ENCODE results near the gene CHSY1. TPM values are rescaled to one million over a fixed set of nuclear protein-coding genes. Genes with fewer than 3 reads are reported as not detected.

CHSY1 gene
- total and polyA plus RNA-seq, 2 experiments from 2014 or later, result 5.2 to 31.3 TPM

DNA sequence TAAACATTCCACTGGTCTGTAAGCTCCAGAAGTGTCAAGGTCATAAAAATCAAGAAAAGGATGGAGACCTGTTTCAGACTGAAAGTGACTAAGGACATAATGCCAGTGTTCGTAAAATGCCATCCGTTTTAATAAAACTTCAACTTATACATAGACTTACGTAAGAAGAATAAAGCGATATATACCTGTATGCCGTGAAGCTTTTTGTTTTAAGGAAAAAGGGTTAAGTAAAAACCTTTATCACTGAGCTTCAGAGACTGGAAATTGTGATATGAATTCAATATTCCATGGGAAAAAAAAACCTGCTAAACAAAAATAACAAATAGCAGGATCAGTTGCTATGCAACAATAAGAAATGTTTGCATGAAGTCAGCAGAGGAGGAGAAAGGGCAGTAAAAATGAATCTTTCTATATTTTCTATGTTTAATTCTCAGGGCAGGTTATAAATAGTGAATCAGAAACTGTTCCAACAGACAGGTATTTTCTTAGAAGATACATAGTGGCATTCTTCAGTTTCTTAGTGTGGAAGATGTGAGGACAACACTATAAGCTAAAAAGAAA lies 42.5 kb downstream of the CHSY1 start:
- Histone ChIP-seq H3K79me2 (ENCODE audit: insufficient read depth) (peaks cover 99% of the 10 kb centered on the region), H2AFZ (no peak overlapping the region), H3K27ac (peak overlapping the region; percentile 21), H3F3A (ENCODE audit: insufficient read depth) (peaks cover 53% of the 10 kb centered on the region), H3K4me3 (no peak overlapping the region), H3K4me2 (ENCODE audit: unreplicated experiment) (no peak overlapping the region), H3K9me3 (ENCODE audit: low read depth) (no peaks in the 10 kb centered on the region), H3K9ac (no peak overlapping the region; the same call in 1 of the 2 replicates), H3K36me3 (ENCODE audit: low read depth) (no peaks in the 10 kb centered on the region), H3K9me2 (ENCODE audit: insufficient read depth) (no peaks in the 10 kb centered on the region), H3K4me1 (ENCODE audit: insufficient read depth) (peaks cover 43% of the 10 kb centered on the region), H4K20me1 (ENCODE audit: insufficient read depth) (no peaks in the 10 kb centered on the region), H3K27me3 (replicated peaks; ENCODE audit: insufficient read depth) (no peaks in the 10 kb centered on the region)
- in situ Hi-C loops (cut with MboI), result no loop called here
- 92 to 93% methylated on average over 5 of the region's 5 CpGs for WGBS, 2 experiments (ENCODE audit: low coverage in 1 of 2, low lambda C conversion rate in 2 of 2, missing lambda C conversion rate in 2 of 2)
- TF ChIP-seq EZH2phosphoT487 (IDR thresholded peaks at IDR 0.05; ENCODE audit: insufficient read depth, low read depth), result no peak
- TF ChIP-seq EZH2 (IDR thresholded peaks at IDR 0.05; ENCODE audit: insufficient read depth, poor library complexity, severe bottlenecking), result no peak
- peak; percentile 45 for DNase-seq

- peak; percentile 85 for DNase-seq
- no peaks in the 10 kb centered on the region for H4K20me1 ChIP-seq (ENCODE audit: insufficient read depth)
Measured at GRCh38 chr15:101207867-101208288, 44.0 kb downstream of the CHSY1 start.

GRCh38 chr15:101206176-101206591 lies 45.7 kb downstream of the CHSY1 start:
- TF ChIP-seq EZH2 (IDR thresholded peaks at IDR 0.05; ENCODE audit: insufficient read depth, poor library complexity, severe bottlenecking), result no peak
- no peak for TF ChIP-seq EZH2phosphoT487 (IDR thresholded peaks at IDR 0.05; ENCODE audit: insufficient read depth, low read depth)
- 41 to 48% methylated on average over 12 of the region's 12 CpGs for whole genome bisulfite sequencing, 2 experiments (ENCODE audit: low coverage in 1 of 2, low lambda C conversion rate in 2 of 2, missing lambda C conversion rate in 2 of 2)
- Histone ChIP-seq H3K9ac (peak overlapping the region; percentile 63), H3K27ac (peak overlapping the region; percentile 89), H3K4me2 (ENCODE audit: unreplicated experiment) (peak overlapping the region; percentile 21), H3K27me3 (replicated peaks; ENCODE audit: insufficient read depth) (no peaks in the 10 kb centered on the region), H2AFZ (no peak overlapping the region), H3K4me3 (no peak overlapping the region), H3K36me3 (ENCODE audit: low read depth) (no peaks in the 10 kb centered on the region), H3K9me2 (ENCODE audit: insufficient read depth) (no peaks in the 10 kb centered on the region), H4K20me1 (ENCODE audit: insufficient read depth) (no peaks in the 10 kb centered on the region), H3K4me1 (ENCODE audit: insufficient read depth) (peaks cover 58% of the 10 kb centered on the region), H3K79me2 (ENCODE audit: insufficient read depth) (peaks cover 88% of the 10 kb centered on the region), H3F3A (ENCODE audit: insufficient read depth) (peaks cover 64% of the 10 kb centered on the region), H3K9me3 (ENCODE audit: low read depth) (no peaks in the 10 kb centered on the region)
- in situ Hi-C loops (cut with MboI), result no loop called here
- peak; percentile 83 for DNase-seq

More at GRCh38 chr15:101207867-101208288, 44.0 kb downstream of the CHSY1 start:
- in situ Hi-C loops (cut with MboI), result no loop called here
- Histone ChIP-seq H3K27ac (peak overlapping the region; percentile 89), H3K9me3 (ENCODE audit: low read depth) (no peaks in the 10 kb centered on the region), H3F3A (ENCODE audit: insufficient read depth) (peaks cover 57% of the 10 kb centered on the region), H3K36me3 (ENCODE audit: low read depth) (no peaks in the 10 kb centered on the region), H3K9ac (no peak overlapping the region), H3K79me2 (ENCODE audit: insufficient read depth) (peaks cover 99% of the 10 kb centered on the region), H3K4me3 (no peak overlapping the region), H3K4me1 (ENCODE audit: insufficient read depth) (peaks cover 53% of the 10 kb centered on the region), H2AFZ (no peak overlapping the region), H3K27me3 (replicated peaks; ENCODE audit: insufficient read depth) (no peaks in the 10 kb centered on the region), H3K4me2 (ENCODE audit: unreplicated experiment) (no peak overlapping the region), H3K9me2 (ENCODE audit: insufficient read depth) (no peaks in the 10 kb centered on the region)
- 43 to 47% methylated on average over 5 of the region's 5 CpGs for WGBS, 2 experiments (ENCODE audit: low coverage in 1 of 2, low lambda C conversion rate in 2 of 2, missing lambda C conversion rate in 2 of 2)
- TF ChIP-seq EZH2phosphoT487 (IDR thresholded peaks at IDR 0.05; ENCODE audit: insufficient read depth, low read depth) (no peak), EZH2 (IDR thresholded peaks at IDR 0.05; ENCODE audit: insufficient read depth, poor library complexity, severe bottlenecking) (no peak)

- Histone ChIP-seq H3K4me1 (ENCODE audit: insufficient read depth) (peaks cover 62% of the 10 kb centered on the region), H3K27ac (peak overlapping the region; percentile 89), H3K9me2 (ENCODE audit: insufficient read depth) (no peaks in the 10 kb centered on the region), H3K27me3 (replicated peaks; ENCODE audit: insufficient read depth) (no peaks in the 10 kb centered on the region), H3K36me3 (ENCODE audit: low read depth) (no peaks in the 10 kb centered on the region), H2AFZ (no peak overlapping the region), H3K79me2 (ENCODE audit: insufficient read depth) (peaks cover 87% of the 10 kb centered on the region), H4K20me1 (ENCODE audit: insufficient read depth) (no peaks in the 10 kb centered on the region), H3K9me3 (ENCODE audit: low read depth) (no peaks in the 10 kb centered on the region), H3F3A (ENCODE audit: insufficient read depth) (peaks cover 67% of the 10 kb centered on the region), H3K4me2 (ENCODE audit: unreplicated experiment) (peak overlapping the region; percentile 43), H3K4me3 (no peak overlapping the region), H3K9ac (peak overlapping the region; percentile 63)
- DNase-seq, result peak; percentile 76
- TF ChIP-seq EZH2phosphoT487 (IDR thresholded peaks at IDR 0.05; ENCODE audit: insufficient read depth, low read depth) (no peak), EZH2 (IDR thresholded peaks at IDR 0.05; ENCODE audit: insufficient read depth, poor library complexity, severe bottlenecking) (no peak)
- 42 to 45% methylated on average over 5 of the region's 5 CpGs for whole genome bisulfite sequencing, 2 experiments (ENCODE audit: low coverage in 1 of 2, low lambda C conversion rate in 2 of 2, missing lambda C conversion rate in 2 of 2)
- in situ Hi-C loops (cut with MboI), result no loop called here
Measured at GRCh38 chr15:101204739-101205535, 46.9 kb downstream of the CHSY1 start.

All from GM23248 (cell line).